ENCODE measurements around the gene C16orf96.

Gene C16orf96

GRCh38 chr16:4603624-4604170 is 47.6 kb downstream of the C16orf96 start:
- DNase-seq: no peak

GRCh38 chr16:4604401-4604800 is 48.3 kb downstream of the C16orf96 start:
- DNase-seq: no peak

GRCh38 chr16:4606354-4606753 is 50.2 kb downstream of the C16orf96 start:
- DNase-seq: no peak

GRCh38 chr16:4607841-4608703 is 51.9 kb downstream of the C16orf96 start:
- DNase-seq: no peak

- DNase-seq: no peak
These were observed 52.5 kb downstream of the C16orf96 start for GRCh38 chr16:4608704-4608980.

GRCh38 chr16:4609200-4610010 is 53.3 kb downstream of the C16orf96 start:
- DNase-seq: no peak

GRCh38 chr16:4610011-4611005 is 54.2 kb downstream of the C16orf96 start:
- no peak for DNase-seq

GRCh38 chr16:4611337-4612021 is 55.3 kb downstream of the C16orf96 start:
- DNase-seq: no peak

GRCh38 chr16:4612474-4612931 is 56.4 kb downstream of the C16orf96 start:
- DNase-seq: no peak

- DNase-seq: no peak
These were observed 57.0 kb downstream of the C16orf96 start for GRCh38 chr16:4612977-4613635.

- DNase-seq: peak; percentile 17
These were observed 57.8 kb downstream of the C16orf96 start for GRCh38 chr16:4613636-4614570.

GRCh38 chr16:4614571-4615383 is 58.6 kb downstream of the C16orf96 start, which contains the start of gene UBALD1:
TSS of gene UBALD1 (minus strand) at chr16:4614888. CDS start at chr16:4614797, 91 bp downstream.
- DNase-seq: peak; percentile 72

GRCh38 chr16:4615384-4616046 is 59.4 kb downstream of the C16orf96 start:
- no peak for DNase-seq

GRCh38 chr16:4616047-4616811 is 60.1 kb downstream of the C16orf96 start:
- DNase-seq: peak; percentile 98

GRCh38 chr16:4617880-4618279 is 61.7 kb downstream of the C16orf96 start:
- no peak for DNase-seq

- no peak for DNase-seq
These were observed 62.7 kb downstream of the C16orf96 start for GRCh38 chr16:4618645-4619418.

GRCh38 chr16:4623593-4623992 is 67.5 kb downstream of the C16orf96 start:
- no peak for DNase-seq
